Panc1 (cell line): ENCODE data around the gene HSPB9. TPM values are rescaled to one million over a fixed set of nuclear protein-coding genes. Genes with fewer than 3 reads are reported as not detected.

ENCODE experiments used
- ATAC-seq: fragments of 200-7000 bp; cut with Tn5 transposase; 2 replicates; pipeline ENCODE4 v1.9.1; 2020; ENCODE audit warnings: mild to moderate bottlenecking, moderate library complexity
- BruUV-seq: library from RNA; stranded (reverse); fragments of 400-500 nt; replicated peaks from 2 replicates; lab custom pipeline; 2021; lab: Mats Ljungman, UMichigan
- CTCF ChIA-PET: fragments of 300-600 bp; sonication (Branson Sonifier 250); formaldehyde crosslinking; loops from one replicate; lab custom pipeline; 2022; ENCODE audit warnings: antibody characterized with exemption; lab: Charles Lee
- POLR2A ChIA-PET: fragments of 300-600 bp; sonication (Branson Sonifier 250); formaldehyde crosslinking; loops from one replicate; lab custom pipeline; 2022; ENCODE audit warnings: antibody characterized with exemption; lab: Charles Lee
- DNase-seq: peaks from one replicate; pipeline ENCODE4 v3.0.0-alpha.2; 2010; ENCODE audit warnings: low read depth, low spot score
- H3K27ac ChIP-seq: 2 replicates; pipeline ENCODE4 v1.5.1; 2011; ENCODE audit warnings: mild to moderate bottlenecking, low read length, inconsistent platforms
- H3K27me3 ChIP-seq: fragments of 200-500 bp; sonication (Bioruptor generic); 2 replicates; pipeline ENCODE4 v1.6.0; 2014; ENCODE audit warnings: low read length, inconsistent platforms; ENCODE audit not compliant: control insufficient read depth, insufficient read depth
- H3K36me3 ChIP-seq: fragments of 200-500 bp; sonication (Bioruptor generic); 2 replicates; pipeline ENCODE4 v1.5.1; 2014; ENCODE audit warnings: inconsistent platforms, mild to moderate bottlenecking, low read length, moderate library complexity; ENCODE audit not compliant: control insufficient read depth, insufficient read depth
- H3K4me1 ChIP-seq: 2 replicates; pipeline ENCODE4 v1.5.1; 2011; ENCODE audit warnings: inconsistent platforms, mild to moderate bottlenecking, low read length, moderate library complexity; ENCODE audit not compliant: control insufficient read depth, insufficient read depth
- H3K4me3 ChIP-seq, 2 experiments: 2 replicates each; pipeline ENCODE4 v1.5.1; 2011 to 2012; ENCODE audit warnings: low read depth in 2 of 2, low read length in 2 of 2, mild to moderate bottlenecking in 2 of 2, inconsistent platforms in 1 of 2, moderate library complexity in 1 of 2
- H3K9me3 ChIP-seq: fragments of 200-500 bp; sonication (Bioruptor generic); 2 replicates; pipeline ENCODE4 v1.5.1; 2014; ENCODE audit warnings: low read depth, mild to moderate bottlenecking, inconsistent platforms, low read length, moderate library complexity; ENCODE audit not compliant: control insufficient read depth, insufficient read depth
- POLR2AphosphoS5 ChIP-seq: IDR thresholded peaks from 2 replicates; pipeline ENCODE4 v1.6.1; 2012; ENCODE audit warnings: mild to moderate bottlenecking, low read depth, low read length, moderate library complexity
- SIN3A ChIP-seq: IDR thresholded peaks from 2 replicates; pipeline ENCODE4 v1.6.1; 2012; ENCODE audit warnings: low read depth, mild to moderate bottlenecking, low read length, moderate library complexity, borderline replicate concordance; ENCODE audit not compliant: insufficient read depth
- TCF7L2 ChIP-seq: IDR thresholded peaks from 2 replicates; pipeline ENCODE4 v1.6.1; 2011; ENCODE audit warnings: mild to moderate bottlenecking, low read depth, low read length, inconsistent platforms
- in situ Hi-C: cut with HindIII; loops from 2 replicates; pipeline ENCODE4 v1.10.0; 2016; ENCODE audit warnings: low sequenced_read_pairs, low pct_unique_long_range_greater_than_20kb
- intact Hi-C: fragments of 100-400 bp; cut with micrococcal nuclease; formaldehyde crosslinking; loops from one replicate; pipeline ENCODE4 v1.10.0; 2022; ENCODE audit not compliant: unreplicated experiment
- total RNA-seq: library from RNA; stranded (reverse); gene quantifications from one replicate; pipeline ENCODE4 v1.2.1, GENCODE V29; 2021; ENCODE audit not compliant: unreplicated experiment
- TF ChIP-seq, protein P1 (sequence below): fragments of 450-650 bp; IDR thresholded peaks from 2 replicates; pipeline ENCODE4 v1.5.1; 2017; ENCODE audit warnings: mild to moderate bottlenecking
- TF ChIP-seq, protein P2 (sequence below), 2 experiments: IDR thresholded peaks; 2 replicates each; pipeline ENCODE4 v1.6.1; 2011 to 2012; ENCODE audit warnings: low read depth in 2 of 2, control low read depth in 1 of 2, low read length in 1 of 2, mild to moderate bottlenecking in 1 of 2, moderate library complexity in 1 of 2; ENCODE audit not compliant: insufficient read depth in 1 of 2

HSPB9 gene
- total RNA-seq, 1 experiment from 2014 or later: not detected

DNA sequence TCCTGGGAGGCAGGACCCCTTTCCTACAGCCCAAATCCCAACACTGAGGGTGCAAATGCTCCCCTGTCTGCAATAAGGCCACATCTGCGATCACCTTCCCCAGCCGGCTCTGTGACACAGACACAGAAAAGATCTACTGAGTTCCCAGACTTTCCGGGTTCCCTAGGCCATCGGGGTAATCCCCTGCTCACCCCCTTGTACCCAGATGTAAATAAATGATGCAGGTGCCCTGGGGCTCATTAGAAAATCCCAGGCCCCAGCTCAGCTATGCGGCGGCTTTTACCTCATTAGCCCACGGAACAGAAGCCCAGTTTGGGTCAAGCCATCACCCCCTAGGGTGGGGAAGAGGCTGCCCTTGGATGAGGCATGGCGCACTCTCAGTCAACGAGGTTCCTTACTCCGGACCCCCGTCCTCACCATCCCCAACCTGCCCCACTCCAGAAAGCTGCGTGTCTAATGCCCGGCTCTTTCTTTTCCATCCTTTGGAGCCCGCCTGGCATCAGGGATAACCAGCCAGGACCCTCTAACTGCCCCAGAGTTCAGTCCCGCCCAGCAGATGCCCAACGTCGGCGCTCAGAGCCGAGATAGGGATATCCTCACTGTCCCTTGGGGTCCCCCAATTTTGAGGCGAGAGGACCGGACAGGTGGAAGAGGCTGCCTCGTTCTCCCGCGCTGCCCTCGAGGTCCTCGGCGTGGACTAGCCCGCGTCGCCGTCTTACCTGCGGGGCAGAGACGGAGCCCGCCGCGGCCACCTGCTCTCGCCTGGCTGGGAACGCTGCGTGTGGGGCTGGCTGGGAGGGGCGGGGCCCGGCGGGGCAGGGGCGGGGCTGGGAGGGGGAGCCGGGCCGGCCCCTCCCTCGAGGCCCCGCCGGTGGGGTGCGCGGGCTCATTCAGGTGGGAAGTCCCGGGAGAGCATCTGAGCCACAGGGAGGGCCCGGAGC is 24.6 kb upstream of the HSPB9 start, which contains the start of gene ZNF385C:
ZNF385C (minus strand) TSS at position 783 of the 941 bp plus-strand sequence. CDS start 35,417 bp downstream, outside the sequence.
- no peaks in the 10 kb centered on the region for H3K36me3 ChIP-seq
- BruUV-seq: no TSS peak
- TF ChIP-seq, protein P1, sequence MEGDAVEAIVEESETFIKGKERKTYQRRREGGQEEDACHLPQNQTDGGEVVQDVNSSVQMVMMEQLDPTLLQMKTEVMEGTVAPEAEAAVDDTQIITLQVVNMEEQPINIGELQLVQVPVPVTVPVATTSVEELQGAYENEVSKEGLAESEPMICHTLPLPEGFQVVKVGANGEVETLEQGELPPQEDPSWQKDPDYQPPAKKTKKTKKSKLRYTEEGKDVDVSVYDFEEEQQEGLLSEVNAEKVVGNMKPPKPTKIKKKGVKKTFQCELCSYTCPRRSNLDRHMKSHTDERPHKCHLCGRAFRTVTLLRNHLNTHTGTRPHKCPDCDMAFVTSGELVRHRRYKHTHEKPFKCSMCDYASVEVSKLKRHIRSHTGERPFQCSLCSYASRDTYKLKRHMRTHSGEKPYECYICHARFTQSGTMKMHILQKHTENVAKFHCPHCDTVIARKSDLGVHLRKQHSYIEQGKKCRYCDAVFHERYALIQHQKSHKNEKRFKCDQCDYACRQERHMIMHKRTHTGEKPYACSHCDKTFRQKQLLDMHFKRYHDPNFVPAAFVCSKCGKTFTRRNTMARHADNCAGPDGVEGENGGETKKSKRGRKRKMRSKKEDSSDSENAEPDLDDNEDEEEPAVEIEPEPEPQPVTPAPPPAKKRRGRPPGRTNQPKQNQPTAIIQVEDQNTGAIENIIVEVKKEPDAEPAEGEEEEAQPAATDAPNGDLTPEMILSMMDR: no peak
- in situ Hi-C loops (no loop called here), intact Hi-C loops (no loop called here)
- CTCF ChIA-PET: interaction anchor here (0.8 kb wide), 1 partner anchor 30 kb away, joined by 3 read pairs; no protein-coding TSS in a partner anchor
- H3K27ac ChIP-seq: no peak within 1 kb of the TSS
- DNase-seq (no peak), ATAC-seq (no peak)
- POLR2A ChIA-PET: no interaction called here
- H3K4me3 ChIP-seq: no peak within 1 kb of the TSS
- no peaks in the 10 kb centered on the region for H3K4me1 ChIP-seq
- no peaks in the 10 kb centered on the region for H3K9me3 ChIP-seq
- no peaks in the 10 kb centered on the region for H3K27me3 ChIP-seq

DNA sequence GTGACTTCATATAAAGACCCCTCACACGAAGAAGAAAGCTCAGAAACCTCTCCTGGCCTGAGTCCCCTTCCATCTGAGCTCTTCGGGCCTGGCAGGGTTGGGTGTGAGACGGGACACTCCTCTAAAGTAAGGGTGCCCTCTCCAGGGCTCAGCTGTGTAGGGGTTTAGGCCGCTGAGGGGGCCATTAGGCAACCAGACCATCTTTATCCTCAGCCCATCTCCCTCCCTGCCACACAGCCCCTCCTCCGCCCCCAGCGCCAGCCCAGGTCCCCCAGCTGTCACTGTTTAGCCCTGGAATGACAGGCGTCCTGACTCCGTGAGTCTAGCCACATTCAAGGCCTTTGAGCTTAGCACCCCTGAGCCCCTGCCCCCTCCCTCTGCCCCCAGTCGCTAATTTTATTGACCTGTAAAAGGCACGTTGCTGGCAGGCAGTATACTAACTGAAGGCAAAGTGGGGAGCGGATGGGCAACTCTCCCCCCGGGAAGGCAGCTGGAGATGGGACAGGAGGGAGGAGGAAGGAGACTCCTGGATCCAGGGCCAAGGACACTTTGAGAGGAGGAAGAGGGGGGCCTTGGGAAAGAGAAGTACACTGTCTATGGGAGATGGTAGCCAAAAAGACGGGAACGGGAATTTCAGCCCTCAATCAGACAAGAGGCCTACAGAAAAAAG is 23.7 kb upstream of the HSPB9 start:
- DNase-seq: no peak
- ChIA-PET POLR2A (no interaction called here), CTCF (interaction anchor here (0.8 kb wide), 1 partner anchor 31 kb away, joined by 3 read pairs; no protein-coding TSS in a partner anchor)
- no peaks in the 10 kb centered on the region for H3K4me1 ChIP-seq
- H3K9me3 ChIP-seq: no peaks in the 10 kb centered on the region
- H3K36me3 ChIP-seq: no peaks in the 10 kb centered on the region
- TF ChIP-seq TCF7L2: no peak
- TF ChIP-seq, protein P2, sequence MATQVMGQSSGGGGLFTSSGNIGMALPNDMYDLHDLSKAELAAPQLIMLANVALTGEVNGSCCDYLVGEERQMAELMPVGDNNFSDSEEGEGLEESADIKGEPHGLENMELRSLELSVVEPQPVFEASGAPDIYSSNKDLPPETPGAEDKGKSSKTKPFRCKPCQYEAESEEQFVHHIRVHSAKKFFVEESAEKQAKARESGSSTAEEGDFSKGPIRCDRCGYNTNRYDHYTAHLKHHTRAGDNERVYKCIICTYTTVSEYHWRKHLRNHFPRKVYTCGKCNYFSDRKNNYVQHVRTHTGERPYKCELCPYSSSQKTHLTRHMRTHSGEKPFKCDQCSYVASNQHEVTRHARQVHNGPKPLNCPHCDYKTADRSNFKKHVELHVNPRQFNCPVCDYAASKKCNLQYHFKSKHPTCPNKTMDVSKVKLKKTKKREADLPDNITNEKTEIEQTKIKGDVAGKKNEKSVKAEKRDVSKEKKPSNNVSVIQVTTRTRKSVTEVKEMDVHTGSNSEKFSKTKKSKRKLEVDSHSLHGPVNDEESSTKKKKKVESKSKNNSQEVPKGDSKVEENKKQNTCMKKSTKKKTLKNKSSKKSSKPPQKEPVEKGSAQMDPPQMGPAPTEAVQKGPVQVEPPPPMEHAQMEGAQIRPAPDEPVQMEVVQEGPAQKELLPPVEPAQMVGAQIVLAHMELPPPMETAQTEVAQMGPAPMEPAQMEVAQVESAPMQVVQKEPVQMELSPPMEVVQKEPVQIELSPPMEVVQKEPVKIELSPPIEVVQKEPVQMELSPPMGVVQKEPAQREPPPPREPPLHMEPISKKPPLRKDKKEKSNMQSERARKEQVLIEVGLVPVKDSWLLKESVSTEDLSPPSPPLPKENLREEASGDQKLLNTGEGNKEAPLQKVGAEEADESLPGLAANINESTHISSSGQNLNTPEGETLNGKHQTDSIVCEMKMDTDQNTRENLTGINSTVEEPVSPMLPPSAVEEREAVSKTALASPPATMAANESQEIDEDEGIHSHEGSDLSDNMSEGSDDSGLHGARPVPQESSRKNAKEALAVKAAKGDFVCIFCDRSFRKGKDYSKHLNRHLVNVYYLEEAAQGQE (IDR thresholded peaks at IDR 0.05; ENCODE audit: insufficient read depth in 1 of 2, low read depth in 2 of 2, low read length in 1 of 2): no peak
- TF ChIP-seq, protein P1: no peak
- TF ChIP-seq SIN3A: no peak
- TF ChIP-seq POLR2AphosphoS5: no peak
- H3K27me3 ChIP-seq: no peaks in the 10 kb centered on the region
- intact Hi-C loops (no loop called here), in situ Hi-C loops (no loop called here)
- H3K4me3 ChIP-seq: no peak overlapping the region
- no peak for ATAC-seq
- no TSS peak for BruUV-seq
- no peak overlapping the region for H3K27ac ChIP-seq
